ENCODE data around the gene MAPK10. TPM values are rescaled to one million over a fixed set of nuclear protein-coding genes. Genes with fewer than 3 reads are reported as not detected.
A peak's percentile ranks its signal among the peaks of the same experiment; 100 is the strongest.

MAPK10 gene
- total RNA-seq, result not detected

DNA sequence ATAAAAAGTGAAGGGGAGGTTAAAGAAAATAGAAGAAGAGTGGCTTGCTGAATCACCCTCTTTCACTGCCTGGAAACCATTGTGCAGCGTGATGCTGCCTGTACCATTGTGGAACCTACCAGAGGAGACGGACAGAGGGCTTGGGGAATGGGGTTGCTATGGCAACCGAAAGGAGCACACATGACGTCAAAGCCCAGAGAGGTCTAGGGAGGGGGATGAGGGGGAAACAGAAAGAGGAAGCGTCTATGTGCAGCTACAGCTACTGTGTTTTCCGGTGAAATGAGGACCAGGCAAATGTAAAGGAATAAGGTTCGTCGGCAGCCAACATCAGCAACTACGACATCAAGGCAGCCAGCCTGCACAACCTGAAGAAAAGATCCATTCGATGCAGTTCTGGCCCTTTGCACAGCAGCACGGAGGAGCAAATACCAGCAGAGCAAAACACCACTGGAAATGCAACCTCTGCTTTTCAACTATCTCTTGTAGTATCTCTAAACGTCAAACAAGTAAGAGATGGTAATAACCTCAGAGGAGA lies at the start of gene MAPK10:
Gene MAPK10 (minus strand): TSS at position 110 of the 535 bp plus-strand sequence.
- Mint-ChIP-seq H3K27me3 (ENCODE audit: low read depth) (peaks cover 6% of the 10 kb centered on the region), H3K4me3 (peak within 1 kb of the TSS; percentile 75), H3K4me1 (ENCODE audit: low read depth) (peaks cover 11% of the 10 kb centered on the region), H3K27ac (peak within 1 kb of the TSS; percentile 79), H3K36me3 (ENCODE audit: low read depth) (no peaks in the 10 kb centered on the region), H3K9me3 (ENCODE audit: insufficient read depth) (no peaks in the 10 kb centered on the region)
- ATAC-seq (peak; percentile 98), DNase-seq (peak; percentile 74)
- POLR2A ChIA-PET, result no interaction called here
- CTCF ChIA-PET, result no interaction called here

DNA sequence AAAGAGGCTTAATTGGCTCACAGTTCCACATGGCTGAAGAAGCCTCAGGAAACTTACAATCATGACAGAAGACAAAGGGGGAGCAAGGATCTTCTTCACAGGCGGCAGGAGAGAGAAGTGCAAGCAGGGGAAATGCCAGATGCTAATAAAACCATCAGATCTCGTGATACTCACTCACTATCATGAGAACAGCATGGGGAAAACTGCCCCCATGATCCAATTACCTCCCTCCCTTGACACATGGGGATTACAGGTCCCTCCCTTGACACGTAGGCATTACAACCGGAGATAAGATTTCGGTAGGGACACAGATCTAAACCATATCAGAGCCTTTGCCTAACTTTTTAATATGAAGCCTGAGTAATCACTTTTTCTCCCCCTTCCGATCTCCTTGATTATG lies 43.7 kb upstream of the MAPK10 start:
- no peak for DNase-seq
- no peaks in the 10 kb centered on the region for H3K9me3 Mint-ChIP-seq (ENCODE audit: insufficient read depth)
- no peak for ATAC-seq
- H3K27ac Mint-ChIP-seq, result no peak overlapping the region
- H3K4me1 Mint-ChIP-seq (ENCODE audit: low read depth), result no peaks in the 10 kb centered on the region
- no peak overlapping the region for H3K4me3 Mint-ChIP-seq
- H3K36me3 Mint-ChIP-seq (ENCODE audit: low read depth), result no peaks in the 10 kb centered on the region
- ChIA-PET CTCF (no interaction called here), POLR2A (no interaction called here)
- no peaks in the 10 kb centered on the region for H3K27me3 Mint-ChIP-seq (ENCODE audit: low read depth)

DNA sequence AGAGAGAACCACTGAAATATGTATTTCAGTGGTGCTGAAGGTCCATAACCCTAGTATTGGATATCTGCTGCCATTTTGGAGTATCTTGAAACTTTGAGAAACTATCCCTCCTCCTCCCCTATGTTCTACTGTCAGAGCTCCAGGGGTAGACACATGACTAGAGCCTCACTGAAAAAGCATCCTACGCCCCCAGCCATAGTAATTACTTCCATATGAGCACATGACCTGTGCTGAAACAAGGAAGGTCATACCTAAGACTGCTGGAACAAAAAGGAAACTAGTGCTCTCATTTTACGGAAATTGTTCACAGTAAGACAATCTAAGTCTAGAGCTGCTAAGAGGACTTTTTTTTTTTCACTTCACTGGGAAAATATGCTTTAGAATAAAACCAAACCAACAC lies 42.0 kb upstream of the MAPK10 start:
- Mint-ChIP-seq H3K4me3 (no peak overlapping the region), H3K27ac (no peak overlapping the region), H3K9me3 (ENCODE audit: insufficient read depth) (no peaks in the 10 kb centered on the region), H3K36me3 (ENCODE audit: low read depth) (no peaks in the 10 kb centered on the region), H3K27me3 (ENCODE audit: low read depth) (no peaks in the 10 kb centered on the region), H3K4me1 (ENCODE audit: low read depth) (no peaks in the 10 kb centered on the region)
- ATAC-seq (no peak), DNase-seq (no peak)
- POLR2A ChIA-PET, result no interaction called here
- CTCF ChIA-PET, result no interaction called here

DNA sequence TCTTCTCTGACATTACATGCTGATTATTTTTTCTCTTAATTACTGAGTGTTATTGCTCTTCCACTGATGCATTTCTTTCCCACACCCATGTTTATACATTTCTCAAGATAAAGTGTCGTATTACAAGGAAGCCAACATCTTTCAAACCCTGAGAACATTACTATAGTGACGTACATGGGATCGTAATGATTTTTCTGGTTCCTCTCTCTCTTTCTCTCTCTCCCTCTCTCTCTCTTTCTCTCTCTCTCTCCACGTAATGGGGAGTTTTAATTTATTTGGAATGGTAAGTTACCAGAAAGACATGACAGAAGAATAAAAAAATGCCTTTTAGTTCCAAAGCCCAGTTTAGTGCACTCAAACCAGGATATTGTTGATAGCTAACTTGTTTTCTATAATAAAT lies 40.4 kb upstream of the MAPK10 start:
- H3K27me3 Mint-ChIP-seq (ENCODE audit: low read depth), result no peaks in the 10 kb centered on the region
- ChIA-PET POLR2A (no interaction called here), CTCF (no interaction called here)

DNA sequence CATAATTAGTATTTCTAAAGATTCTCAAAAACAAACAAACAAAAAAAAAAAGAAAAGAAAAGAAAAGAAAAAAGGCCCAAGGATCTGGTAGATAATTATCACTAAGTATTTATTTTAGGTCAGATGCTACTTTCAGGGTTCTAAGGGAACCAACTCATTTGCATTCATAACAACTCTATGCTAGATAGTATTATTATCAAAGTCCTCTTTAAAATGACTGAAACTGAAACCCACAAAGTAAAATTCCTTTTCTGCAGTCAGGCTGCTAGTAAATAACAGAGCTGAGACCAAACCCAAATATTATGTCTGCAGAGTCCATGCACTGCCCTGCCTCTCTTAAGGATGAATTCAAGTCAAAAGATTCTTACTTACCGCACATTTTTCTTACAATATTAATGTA lies 38.3 kb upstream of the MAPK10 start:
- ATAC-seq (no peak), DNase-seq (no peak)
- POLR2A ChIA-PET, result no interaction called here
- no peaks in the 10 kb centered on the region for H3K4me1 Mint-ChIP-seq (ENCODE audit: low read depth)
- H3K27ac Mint-ChIP-seq, result no peak overlapping the region
- no peaks in the 10 kb centered on the region for H3K27me3 Mint-ChIP-seq (ENCODE audit: low read depth)
- no peak overlapping the region for H3K4me3 Mint-ChIP-seq
- H3K9me3 Mint-ChIP-seq (ENCODE audit: insufficient read depth), result no peaks in the 10 kb centered on the region
- no peaks in the 10 kb centered on the region for H3K36me3 Mint-ChIP-seq (ENCODE audit: low read depth)
- CTCF ChIA-PET, result no interaction called here

More for the DNA sequence above, 40.4 kb upstream of the MAPK10 start:
- Mint-ChIP-seq H3K27ac (no peak overlapping the region), H3K9me3 (ENCODE audit: insufficient read depth) (no peaks in the 10 kb centered on the region), H3K36me3 (ENCODE audit: low read depth) (no peaks in the 10 kb centered on the region), H3K4me1 (ENCODE audit: low read depth) (no peaks in the 10 kb centered on the region), H3K4me3 (no peak overlapping the region)
- no peak for DNase-seq
- no peak for ATAC-seq

DNA sequence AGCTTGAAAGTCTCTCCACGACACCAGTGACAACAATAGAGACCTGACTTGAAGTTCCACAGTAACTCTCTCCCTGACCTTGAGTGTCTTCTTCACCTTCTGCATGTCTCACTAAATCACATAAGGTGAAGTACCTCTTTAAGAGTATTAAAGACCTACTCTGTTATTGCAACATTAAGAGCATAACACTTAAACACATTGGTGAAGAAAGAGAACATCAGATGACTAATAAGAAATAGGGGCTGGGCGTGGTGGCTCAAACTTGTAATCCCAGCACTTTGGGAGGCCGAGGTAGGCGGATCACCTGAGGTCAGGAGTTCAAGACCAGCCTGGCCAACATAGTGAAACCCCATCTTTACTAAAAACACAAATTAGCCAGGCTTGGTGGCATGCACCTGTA lies 33.9 kb upstream of the MAPK10 start:
- DNase-seq, result no peak
- no peaks in the 10 kb centered on the region for H3K4me1 Mint-ChIP-seq (ENCODE audit: low read depth)
- no peak overlapping the region for H3K4me3 Mint-ChIP-seq

DNA sequence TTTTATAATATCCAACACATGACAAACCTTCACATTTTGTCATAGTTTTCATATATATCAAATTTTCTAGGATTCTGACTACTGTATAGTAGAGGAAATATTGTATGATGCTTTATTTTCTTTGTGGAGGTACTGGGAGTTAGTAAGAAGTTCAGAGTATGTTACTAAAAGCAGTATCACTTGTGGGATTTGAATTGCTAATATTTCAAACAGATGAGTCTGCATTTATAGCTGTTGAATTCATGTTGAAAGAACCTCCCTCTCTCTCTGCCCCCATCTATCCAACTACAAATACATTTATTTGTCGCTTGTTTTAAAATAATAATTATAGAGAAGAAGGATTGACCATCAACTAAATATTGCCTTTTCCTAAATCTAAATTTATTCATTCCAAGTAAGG lies 29.8 kb upstream of the MAPK10 start:
- Mint-ChIP-seq H3K27me3 (ENCODE audit: low read depth) (no peaks in the 10 kb centered on the region), H3K4me1 (ENCODE audit: low read depth) (no peaks in the 10 kb centered on the region)
- CTCF ChIA-PET, result no interaction called here

More for the DNA sequence above, 33.9 kb upstream of the MAPK10 start:
- no peak for ATAC-seq
- CTCF ChIA-PET, result no interaction called here
- no peak overlapping the region for H3K27ac Mint-ChIP-seq
- H3K27me3 Mint-ChIP-seq (ENCODE audit: low read depth), result no peaks in the 10 kb centered on the region
- H3K36me3 Mint-ChIP-seq (ENCODE audit: low read depth), result no peaks in the 10 kb centered on the region
- POLR2A ChIA-PET, result no interaction called here
- no peaks in the 10 kb centered on the region for H3K9me3 Mint-ChIP-seq (ENCODE audit: insufficient read depth)

DNA sequence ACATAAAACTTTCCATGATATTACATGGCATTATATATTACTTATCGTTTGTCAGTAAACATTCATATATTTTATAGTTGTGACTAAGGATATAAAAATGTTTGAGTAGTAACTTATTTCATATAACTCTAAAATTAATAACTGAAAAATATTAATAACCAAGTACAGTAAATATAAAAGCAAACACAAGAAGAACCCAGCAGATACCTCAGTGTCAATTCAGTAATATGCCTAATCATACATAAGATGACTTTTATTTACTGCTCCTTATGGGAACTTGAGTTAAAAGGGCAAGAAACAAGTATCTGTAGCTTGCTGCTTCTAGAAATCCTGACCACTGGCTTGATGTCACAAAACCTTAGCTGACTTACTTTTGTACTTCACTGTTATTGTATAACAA lies 28.4 kb upstream of the MAPK10 start:
- ATAC-seq (no peak), DNase-seq (no peak)
- H3K4me1 Mint-ChIP-seq (ENCODE audit: low read depth), result no peaks in the 10 kb centered on the region
- no peak overlapping the region for H3K27ac Mint-ChIP-seq
- H3K9me3 Mint-ChIP-seq (ENCODE audit: insufficient read depth), result no peaks in the 10 kb centered on the region
- no peak overlapping the region for H3K4me3 Mint-ChIP-seq
- POLR2A ChIA-PET, result no interaction called here
- no peaks in the 10 kb centered on the region for H3K36me3 Mint-ChIP-seq (ENCODE audit: low read depth)
- CTCF ChIA-PET, result no interaction called here
- no peaks in the 10 kb centered on the region for H3K27me3 Mint-ChIP-seq (ENCODE audit: low read depth)

More for the DNA sequence above, 29.8 kb upstream of the MAPK10 start:
- Mint-ChIP-seq H3K36me3 (ENCODE audit: low read depth) (no peaks in the 10 kb centered on the region), H3K27ac (no peak overlapping the region), H3K4me3 (no peak overlapping the region), H3K9me3 (ENCODE audit: insufficient read depth) (no peaks in the 10 kb centered on the region)
- ATAC-seq, result no peak
- DNase-seq, result no peak
- POLR2A ChIA-PET, result no interaction called here

DNA sequence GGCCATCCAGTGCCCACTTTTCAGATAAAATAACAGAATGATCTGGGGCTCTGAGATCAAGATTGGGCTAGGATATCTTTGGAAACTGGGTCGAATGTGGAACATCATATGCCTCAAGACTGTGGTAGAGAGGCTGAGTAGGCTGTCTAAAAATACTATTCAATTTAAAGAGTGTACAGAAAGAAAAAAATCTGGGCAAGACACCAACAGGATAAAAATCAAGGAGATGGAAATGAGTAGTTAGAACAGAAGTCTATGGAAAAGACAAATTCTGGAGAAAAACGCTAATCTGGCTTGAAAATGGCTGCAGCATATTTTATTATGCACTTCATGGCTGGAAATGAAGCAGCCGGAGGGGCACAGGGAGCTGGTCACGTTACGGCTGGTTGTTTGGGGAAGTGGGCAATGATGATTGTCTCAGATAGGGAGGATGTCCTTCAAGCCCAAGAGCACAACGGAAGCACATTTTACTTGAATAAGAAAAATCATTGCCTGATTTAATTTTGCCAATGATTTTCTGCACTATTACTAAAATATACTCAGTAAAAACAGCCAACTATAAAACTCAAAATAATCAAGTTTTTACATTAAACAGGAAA lies 27.1 kb upstream of the MAPK10 start:
- ATAC-seq (no peak), DNase-seq (no peak)
- ChIA-PET POLR2A (no interaction called here), CTCF (no interaction called here)
- no peak overlapping the region for H3K27ac Mint-ChIP-seq
- H3K27me3 Mint-ChIP-seq (ENCODE audit: low read depth), result no peaks in the 10 kb centered on the region
- no peak overlapping the region for H3K4me3 Mint-ChIP-seq
- no peaks in the 10 kb centered on the region for H3K4me1 Mint-ChIP-seq (ENCODE audit: low read depth)
- H3K36me3 Mint-ChIP-seq (ENCODE audit: low read depth), result no peaks in the 10 kb centered on the region
- no peaks in the 10 kb centered on the region for H3K9me3 Mint-ChIP-seq (ENCODE audit: insufficient read depth)

DNA sequence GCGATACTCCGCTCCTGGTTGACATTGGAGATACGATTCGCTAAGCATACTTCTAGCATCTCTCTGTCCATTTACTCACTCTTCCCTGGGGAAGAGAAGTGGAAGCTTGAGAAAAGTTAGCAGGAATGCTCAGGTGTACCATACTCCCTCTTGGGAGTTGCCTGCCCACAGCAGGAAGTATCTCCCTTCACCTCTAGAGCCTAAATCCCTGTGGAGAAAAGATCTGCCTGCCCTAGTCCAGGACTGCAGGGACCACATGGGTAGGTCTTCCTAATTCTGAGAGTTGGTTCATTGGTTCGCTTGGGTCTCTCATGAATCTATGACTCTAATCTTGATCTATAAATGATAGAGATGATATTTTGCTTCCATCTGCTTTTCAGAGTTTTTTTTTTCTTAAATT lies 26.3 kb upstream of the MAPK10 start:
- Mint-ChIP-seq H3K27ac (no peak overlapping the region), H3K36me3 (ENCODE audit: low read depth) (no peaks in the 10 kb centered on the region), H3K9me3 (ENCODE audit: insufficient read depth) (no peaks in the 10 kb centered on the region), H3K27me3 (ENCODE audit: low read depth) (no peaks in the 10 kb centered on the region), H3K4me3 (no peak overlapping the region), H3K4me1 (ENCODE audit: low read depth) (no peaks in the 10 kb centered on the region)
- no peak for DNase-seq
- ATAC-seq, result no peak
- POLR2A ChIA-PET, result no interaction called here
- CTCF ChIA-PET, result no interaction called here

DNA sequence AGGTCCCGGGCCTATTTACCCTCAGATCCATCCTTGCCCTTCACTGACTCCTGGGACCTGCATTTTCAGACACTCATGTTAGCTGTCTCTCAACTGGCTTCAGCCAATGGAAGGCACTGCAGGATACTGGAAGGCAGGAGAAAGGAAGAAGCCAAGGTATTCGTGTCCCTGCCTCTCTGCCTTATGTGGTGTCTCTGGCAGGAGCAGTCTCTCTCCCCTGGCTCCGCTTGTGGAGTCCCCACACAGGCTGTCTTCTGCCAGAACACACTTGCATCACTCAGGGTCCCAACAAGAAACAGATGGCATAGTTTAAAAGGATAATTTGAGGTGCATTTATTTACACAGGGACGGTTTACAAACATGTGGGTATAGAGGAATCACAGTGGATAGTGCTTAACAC lies 21.6 kb upstream of the MAPK10 start:
- Mint-ChIP-seq H3K4me3 (no peak overlapping the region), H3K4me1 (ENCODE audit: low read depth) (no peaks in the 10 kb centered on the region), H3K9me3 (ENCODE audit: insufficient read depth) (no peaks in the 10 kb centered on the region), H3K36me3 (ENCODE audit: low read depth) (no peaks in the 10 kb centered on the region), H3K27ac (no peak overlapping the region), H3K27me3 (ENCODE audit: low read depth) (no peaks in the 10 kb centered on the region)
- POLR2A ChIA-PET, result no interaction called here
- ATAC-seq (no peak), DNase-seq (no peak)
- CTCF ChIA-PET, result no interaction called here

DNA sequence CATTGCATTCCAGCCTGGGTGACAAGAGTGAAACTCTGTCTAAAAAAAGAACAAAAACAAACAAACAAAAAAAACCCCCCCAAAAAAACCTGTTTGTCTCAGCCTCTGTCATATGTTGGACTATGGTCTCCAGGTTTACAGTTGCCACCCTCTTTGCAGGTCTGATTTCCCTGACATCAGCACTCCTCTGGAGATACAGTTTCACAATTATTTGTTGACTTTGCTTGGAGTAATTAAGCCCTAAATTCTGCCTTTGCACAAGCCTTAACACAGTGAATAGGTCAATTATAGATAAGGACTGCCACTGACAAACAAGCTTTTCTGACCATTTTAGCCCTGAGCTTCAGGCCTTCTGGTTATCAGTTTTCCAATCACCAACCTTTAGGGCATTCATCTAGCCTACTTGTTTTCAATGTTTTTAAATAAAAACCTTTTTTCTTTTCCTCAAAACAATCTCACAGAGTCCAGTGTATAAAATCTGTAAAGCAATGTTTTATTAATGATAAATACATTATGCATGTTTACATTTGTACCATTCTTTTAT lies 20.4 kb upstream of the MAPK10 start:
- Mint-ChIP-seq H3K4me3 (no peak overlapping the region), H3K27me3 (ENCODE audit: low read depth) (no peaks in the 10 kb centered on the region), H3K36me3 (ENCODE audit: low read depth) (no peaks in the 10 kb centered on the region), H3K9me3 (ENCODE audit: insufficient read depth) (no peaks in the 10 kb centered on the region), H3K27ac (no peak overlapping the region), H3K4me1 (ENCODE audit: low read depth) (no peaks in the 10 kb centered on the region)
- POLR2A ChIA-PET, result no interaction called here
- CTCF ChIA-PET, result no interaction called here
- DNase-seq (no peak), ATAC-seq (no peak)

DNA sequence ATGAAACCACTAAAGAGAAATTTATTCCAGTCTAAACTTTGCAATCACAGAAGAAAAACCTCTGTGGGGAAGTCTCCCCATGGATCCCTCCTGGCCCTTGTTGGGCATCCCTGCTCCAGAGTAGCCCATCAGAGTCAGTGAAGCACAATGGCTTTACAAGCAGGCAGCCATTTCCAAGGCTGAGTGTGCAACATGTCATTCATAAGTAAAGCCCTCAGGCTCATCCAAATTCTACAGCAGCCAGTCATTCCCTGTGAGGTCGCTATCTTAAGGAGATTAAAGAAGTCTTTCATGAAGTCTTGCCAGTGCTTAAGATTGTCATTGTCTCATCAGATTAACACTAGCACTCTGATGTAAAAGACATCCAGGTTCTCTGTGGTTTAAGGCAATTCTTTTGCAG lies 17.0 kb upstream of the MAPK10 start:
- Mint-ChIP-seq H3K4me1 (ENCODE audit: low read depth) (no peaks in the 10 kb centered on the region), H3K4me3 (no peak overlapping the region), H3K9me3 (ENCODE audit: insufficient read depth) (peaks cover 2% of the 10 kb centered on the region), H3K27me3 (ENCODE audit: low read depth) (no peaks in the 10 kb centered on the region), H3K36me3 (ENCODE audit: low read depth) (no peaks in the 10 kb centered on the region), H3K27ac (no peak overlapping the region)
- ATAC-seq, result no peak
- POLR2A ChIA-PET, result no interaction called here
- CTCF ChIA-PET, result no interaction called here
- DNase-seq, result no peak

Data from activated CD8-positive, alpha-beta T cell treated with anti-CD3 and anti-CD28 coated beads, Interleukin-2, amount 10 ng/mL, durations not matched to agents 7 days and 5 days (primary cell).